Mesendoderm (in vitro differentiated cells): ENCODE measurements around the gene LIX1.
A peak's percentile ranks its signal among the peaks of the same experiment; 100 is the strongest.

Source experiments
- DNase-seq: peaks from one replicate; pipeline ENCODE4 v3.0.0; 2013
- H2AK5ac ChIP-seq: 2 replicates; pipeline ENCODE4 v1.6.1; 2013; ENCODE audit warnings: low read length, inconsistent platforms
- H2BK120ac ChIP-seq: 2 replicates; pipeline ENCODE4 v1.6.1; 2013; ENCODE audit warnings: low read depth, mild to moderate bottlenecking, low read length, moderate library complexity, mixed read lengths
- H2BK15ac ChIP-seq: replicated peaks from 2 replicates; pipeline ENCODE4 v1.6.1; 2013; ENCODE audit warnings: low read depth, mild to moderate bottlenecking, moderate library complexity
- H2BK5ac ChIP-seq: 2 replicates; pipeline ENCODE4 v1.6.1; 2013; ENCODE audit warnings: low read length, inconsistent platforms
- H3K18ac ChIP-seq: 2 replicates; pipeline ENCODE4 v1.6.1; 2013; ENCODE audit warnings: mild to moderate bottlenecking, low read length, mixed read lengths
- H3K23ac ChIP-seq: one replicate; pipeline ENCODE4 v1.6.1; 2013; ENCODE audit warnings: low read length
- H3K27ac ChIP-seq: 2 replicates; pipeline ENCODE4 v1.5.1; 2013; ENCODE audit warnings: low read depth, mild to moderate bottlenecking, inconsistent platforms, low read length, moderate library complexity
- H3K27me3 ChIP-seq: 2 replicates; pipeline ENCODE4 v1.6.1; 2013; ENCODE audit warnings: low read length, control low read depth, mild to moderate bottlenecking, inconsistent platforms; ENCODE audit not compliant: insufficient read depth, poor library complexity
- H3K36me3 ChIP-seq: 2 replicates; pipeline ENCODE4 v1.6.1; 2013; ENCODE audit warnings: low read length, inconsistent platforms; ENCODE audit not compliant: control insufficient read depth, insufficient read depth
- H3K4ac ChIP-seq: one replicate; pipeline ENCODE4 v1.6.1; 2013; ENCODE audit warnings: low read depth, mild to moderate bottlenecking, low read length, moderate library complexity
- H3K4me1 ChIP-seq: 2 replicates; pipeline ENCODE4 v1.6.1; 2013; ENCODE audit warnings: low read depth, low read length, inconsistent platforms; ENCODE audit not compliant: control insufficient read depth
- H3K4me2 ChIP-seq: 2 replicates; pipeline ENCODE4 v1.6.1; 2013; ENCODE audit warnings: low read length
- H3K4me3 ChIP-seq: 2 replicates; pipeline ENCODE4 v1.5.1; 2013; ENCODE audit warnings: mild to moderate bottlenecking, low read length
- H3K56ac ChIP-seq: one replicate; pipeline ENCODE4 v1.6.1; 2013; ENCODE audit warnings: low read length
- H3K79me1 ChIP-seq: 2 replicates; pipeline ENCODE4 v1.6.1; 2013; ENCODE audit warnings: low read length, inconsistent platforms
- H3K79me2 ChIP-seq: 2 replicates; pipeline ENCODE4 v1.6.1; 2013; ENCODE audit warnings: mild to moderate bottlenecking, low read length; ENCODE audit not compliant: control insufficient read depth, insufficient read depth
- H3K9ac ChIP-seq: 2 replicates; pipeline ENCODE4 v1.6.1; 2013; ENCODE audit warnings: low read length, inconsistent platforms
- H4K5ac ChIP-seq: one replicate; pipeline ENCODE4 v1.6.1; 2013; ENCODE audit warnings: low read length
- H4K8ac ChIP-seq: one replicate; pipeline ENCODE4 v1.6.1; 2013; ENCODE audit warnings: low read depth, mild to moderate bottlenecking, control low read depth, low read length, moderate library complexity
- WGBS: extraction: QIAGEN DNeasy Blood & Tissue Kit; methylation state at CpG from one replicate; pipeline ENCODE4 v1.1.7; 2013; ENCODE audit warnings: low lambda C conversion rate, missing lambda C conversion rate; ENCODE audit not compliant: insufficient coverage; ENCODE audit errors: extremely low coverage; 5-methylcytosine and 5-hydroxymethylcytosine counted together

The LIX1 gene

GRCh38 chr5:97151370-97151769, 9.0 kb upstream of the LIX1 start:
- H3K79me1 ChIP-seq = no peaks in the 10 kb centered on the region
- WGBS = 100% methylated on average over 1 of the region's 3 CpGs
- H3K23ac ChIP-seq = no peak overlapping the region
- H4K5ac ChIP-seq = no peak overlapping the region
- H3K79me2 ChIP-seq = no peaks in the 10 kb centered on the region
- H2BK15ac ChIP-seq = no peak overlapping the region
- no peak overlapping the region for H3K56ac ChIP-seq
- no peak overlapping the region for H3K4me3 ChIP-seq
- H3K27ac ChIP-seq = no peak overlapping the region
- H3K18ac ChIP-seq = no peak overlapping the region
- H3K4me1 ChIP-seq = no peaks in the 10 kb centered on the region
- no peak overlapping the region for H2BK5ac ChIP-seq
- no peaks in the 10 kb centered on the region for H3K36me3 ChIP-seq
- no peak overlapping the region for H2AK5ac ChIP-seq
- no peak for DNase-seq
- no peaks in the 10 kb centered on the region for H3K27me3 ChIP-seq
- H2BK120ac ChIP-seq = no peak overlapping the region
- H4K8ac ChIP-seq = no peak overlapping the region
- H3K4me2 ChIP-seq = no peak overlapping the region
- H3K4ac ChIP-seq = no peak overlapping the region
- H3K9ac ChIP-seq = no peak overlapping the region

- H3K4me1 ChIP-seq = no peaks in the 10 kb centered on the region
- no peak overlapping the region for H3K4ac ChIP-seq
- H3K27me3 ChIP-seq = no peaks in the 10 kb centered on the region
- H3K9ac ChIP-seq = no peak overlapping the region
- H4K5ac ChIP-seq = no peak overlapping the region
- H2BK5ac ChIP-seq = no peak overlapping the region
- no peak overlapping the region for H2AK5ac ChIP-seq
- no peak overlapping the region for H3K56ac ChIP-seq
- DNase-seq = no peak
- no peak overlapping the region for H3K4me2 ChIP-seq
- H3K79me2 ChIP-seq = no peaks in the 10 kb centered on the region
- no peak overlapping the region for H3K27ac ChIP-seq
- H4K8ac ChIP-seq = no peak overlapping the region
- no peak overlapping the region for H3K23ac ChIP-seq
- H3K18ac ChIP-seq = no peak overlapping the region
- WGBS = no CpG with 5 or more reads among the region's 1 CpG
- H3K79me1 ChIP-seq = no peaks in the 10 kb centered on the region
- no peak overlapping the region for H2BK15ac ChIP-seq
- H3K4me3 ChIP-seq = no peak overlapping the region
- no peak overlapping the region for H2BK120ac ChIP-seq
- H3K36me3 ChIP-seq = no peaks in the 10 kb centered on the region
Measured at GRCh38 chr5:97150401-97150800, 8.0 kb upstream of the LIX1 start.

- H3K56ac ChIP-seq = no peak overlapping the region
- no peak overlapping the region for H3K23ac ChIP-seq
- no peak overlapping the region for H3K18ac ChIP-seq
- no peaks in the 10 kb centered on the region for H3K79me1 ChIP-seq
- no peaks in the 10 kb centered on the region for H3K4me1 ChIP-seq
- no peak overlapping the region for H4K8ac ChIP-seq
- no peak overlapping the region for H2BK120ac ChIP-seq
- no CpG with 5 or more reads among the region's 2 CpGs for WGBS
- H3K79me2 ChIP-seq = no peaks in the 10 kb centered on the region
- no peak overlapping the region for H2BK15ac ChIP-seq
- no peak overlapping the region for H4K5ac ChIP-seq
- no peak overlapping the region for H3K4me3 ChIP-seq
- H2AK5ac ChIP-seq = no peak overlapping the region
- H3K4ac ChIP-seq = no peak overlapping the region
- H3K4me2 ChIP-seq = no peak overlapping the region
- H3K27ac ChIP-seq = no peak overlapping the region
- H3K27me3 ChIP-seq = no peaks in the 10 kb centered on the region
- H2BK5ac ChIP-seq = no peak overlapping the region
- no peak overlapping the region for H3K9ac ChIP-seq
- DNase-seq = no peak
- H3K36me3 ChIP-seq = no peaks in the 10 kb centered on the region
Measured at GRCh38 chr5:97149709-97150108, 7.3 kb upstream of the LIX1 start.

- Histone ChIP-seq H3K79me2 (no peaks in the 10 kb centered on the region), H3K18ac (no peak overlapping the region), H3K9ac (no peak overlapping the region), H3K4ac (no peak overlapping the region), H2BK5ac (no peak overlapping the region), H2BK15ac (no peak overlapping the region), H4K5ac (no peak overlapping the region), H3K23ac (no peak overlapping the region), H3K4me2 (no peak overlapping the region), H3K79me1 (no peaks in the 10 kb centered on the region), H3K27me3 (no peaks in the 10 kb centered on the region), H3K4me1 (no peaks in the 10 kb centered on the region), H4K8ac (no peak overlapping the region), H3K36me3 (no peaks in the 10 kb centered on the region), H2BK120ac (no peak overlapping the region), H2AK5ac (no peak overlapping the region), H3K27ac (no peak overlapping the region), H3K4me3 (no peak overlapping the region), H3K56ac (no peak overlapping the region)
- no CpG with 5 or more reads among the region's 3 CpGs for WGBS
- no peak for DNase-seq
Measured at GRCh38 chr5:97148288-97148687, 5.9 kb upstream of the LIX1 start.

GRCh38 chr5:97143704-97144103, 1.3 kb upstream of the LIX1 start:
- Histone ChIP-seq H3K79me2 (no peaks in the 10 kb centered on the region), H3K4ac (no peak overlapping the region), H4K8ac (no peak overlapping the region), H3K56ac (no peak overlapping the region), H2BK120ac (no peak overlapping the region), H4K5ac (no peak overlapping the region), H3K27me3 (no peaks in the 10 kb centered on the region), H2AK5ac (no peak overlapping the region), H2BK5ac (no peak overlapping the region), H3K4me3 (no peak overlapping the region), H3K18ac (no peak overlapping the region), H3K4me1 (peaks cover 6% of the 10 kb centered on the region), H3K23ac (no peak overlapping the region), H3K9ac (no peak overlapping the region), H3K27ac (no peak overlapping the region), H3K79me1 (no peaks in the 10 kb centered on the region), H3K36me3 (no peaks in the 10 kb centered on the region), H2BK15ac (no peak overlapping the region), H3K4me2 (no peak overlapping the region)
- no peak for DNase-seq
- no CpG with 5 or more reads among the region's 2 CpGs for WGBS

- Histone ChIP-seq H2BK120ac (no peak overlapping the region), H3K79me2 (no peaks in the 10 kb centered on the region), H2BK5ac (no peak overlapping the region), H3K4me2 (no peak overlapping the region), H4K8ac (no peak overlapping the region), H2AK5ac (no peak overlapping the region), H4K5ac (no peak overlapping the region), H3K4ac (no peak overlapping the region), H3K79me1 (no peaks in the 10 kb centered on the region), H3K4me3 (no peak overlapping the region), H3K56ac (no peak overlapping the region), H3K36me3 (no peaks in the 10 kb centered on the region), H3K27me3 (no peaks in the 10 kb centered on the region), H3K4me1 (peaks cover 6% of the 10 kb centered on the region), H3K9ac (no peak overlapping the region), H2BK15ac (no peak overlapping the region), H3K27ac (no peak overlapping the region), H3K18ac (no peak overlapping the region), H3K23ac (no peak overlapping the region)
- DNase-seq = peak; percentile 18
- no CpG with 5 or more reads among the region's 2 CpGs for WGBS
Measured at GRCh38 chr5:97141539-97141938, 872 bp downstream of the LIX1 start.
